Psoas muscle (tissue), 8 donors: ENCODE measurements around the gene GATD1. TPM values are rescaled to one million over a fixed set of nuclear protein-coding genes. Genes with fewer than 3 reads are reported as not detected.

ENCODE experiments used
- ATAC-seq, 4 donors: fragments of 200-7000 bp; cut with Tn5 transposase; one replicate each; pipeline ENCODE4 v1.9.1; 2020; ENCODE audit warnings: moderate library complexity in 3 of 4, mild to moderate bottlenecking in 2 of 4
- DNase-seq, 2 donors: peaks; one replicate each; pipeline ENCODE4 v3.0.0-alpha.2; 2020
- H3K27ac ChIP-seq: fragments of 200-600 bp; one replicate; pipeline ENCODE4 v1.8.0; 2022
- H3K27me3 ChIP-seq, 3 donors: fragments of 200-600 bp in 1 of 3; one replicate each; pipeline versions ENCODE4 v1.6.1 to v1.8.0; 2013 to 2022; ENCODE audit warnings: low read length in 2 of 3, mild to moderate bottlenecking in 2 of 3, moderate library complexity in 1 of 3; ENCODE audit not compliant: insufficient read depth in 3 of 3
- H3K36me3 ChIP-seq, 2 donors: fragments of 200-600 bp in 1 of 2; one replicate each; pipeline versions ENCODE4 v1.6.1 to v1.8.0; 2013 to 2022; ENCODE audit warnings: low read depth in 1 of 2, mild to moderate bottlenecking in 1 of 2, moderate library complexity in 1 of 2; ENCODE audit not compliant: insufficient read depth in 1 of 2
- H3K4me1 ChIP-seq: fragments of 200-600 bp; one replicate; pipeline ENCODE4 v1.8.0; 2022
- H3K4me3 ChIP-seq: fragments of 200-600 bp; one replicate; pipeline ENCODE4 v1.8.0; 2022; ENCODE audit warnings: mild to moderate bottlenecking
- H3K9me3 ChIP-seq: fragments of 200-600 bp; one replicate; pipeline ENCODE4 v1.8.0; 2022
- CTCF ChIP-seq: fragments of 200-600 bp; IDR thresholded peaks from one replicate; pipeline ENCODE4 v1.8.0; 2022; ENCODE audit warnings: antibody characterized with exemption
- WGBS, 3 donors: extraction: QIAGEN DNeasy Blood & Tissue Kit; methylation state at CpG; one replicate each; pipeline versions ENCODE4 v1.1.6 to v1.1.7; 2013; 5-methylcytosine and 5-hydroxymethylcytosine counted together
- intact Hi-C, 2 donors: fragments of 100-400 bp; cut with DNase I; formaldehyde crosslinking; loops; one replicate each; pipeline versions ENCODE4 v1.11.0 to v1.14.2; 2022
- polyA plus RNA-seq, 3 donors: library from polyadenylated mRNA; stranded (reverse); fragments of 200-250 nt; gene quantifications; one replicate each; pipeline ENCODE4 v1.2.3, GENCODE V29; 2013
- total RNA-seq, 4 donors: library from RNA; stranded (reverse); fragmentation: NEBNext Ultra II Directional in 2 of 4; extraction: Animal tissue kit (Norgen Biotek cat#: 25700) in 2 of 4; gene quantifications; one replicate each; pipeline versions ENCODE4 v1.2.1 to v1.2.4, GENCODE V29; 2021 to 2023
- donor health status: healthy with polysubstance abuse.
- donor health status: DM: no; HTN: no; CAD: no; lungs with moderate emphysema.
- donor health status: Bipolar disorder and iron deficiency.
- donor health status: healthy.
- donor health status: DM: yes; HTN: yes; CAD: no.
- donor health status: DM: no; HTN: no; CAD: no.
- donor health status: DM: no; HTN: no; CAD: no.
- donor health status: DM: yes; HTN: yes; CAD: no.

The GATD1 gene
- total and polyA plus RNA-seq, 7 donors: 11.0 to 32.6 (median 20.9) TPM

- peaks cover 0 to 89% of the 10 kb centered on the region in 2 donors for H3K36me3 ChIP-seq
- no peak for DNase-seq
- H3K9me3 ChIP-seq: no peaks in the 10 kb centered on the region
- ATAC-seq: no peak
- TF ChIP-seq CTCF: no peak
- 76 to 82% (median 77%) methylated on average over 10 to 11 of the region's 11 CpGs for WGBS, 3 donors
- H3K4me1 ChIP-seq: peaks cover 4% of the 10 kb centered on the region
- no peak overlapping the region for H3K4me3 ChIP-seq
- H3K27ac ChIP-seq: no peak overlapping the region
- no peaks in the 10 kb centered on the region for H3K27me3 ChIP-seq
- intact Hi-C loops: no loop called here
Observed at GRCh38 chr11:766106-766935, 11.0 kb downstream of the GATD1 start.

- Histone ChIP-seq H3K4me1 (peaks cover 4% of the 10 kb centered on the region), H3K27me3 (no peaks in the 10 kb centered on the region), H3K4me3 (no peak overlapping the region), H3K9me3 (no peaks in the 10 kb centered on the region), H3K27ac (no peak overlapping the region), H3K36me3 (peaks cover 0 to 89% of the 10 kb centered on the region in 2 donors)
- no peak for TF ChIP-seq CTCF
- DNase-seq: no peak
- 94 to 95% (median 94%) methylated on average over 8 of the region's 8 CpGs for WGBS, 3 donors
- intact Hi-C loops: no loop called here
- no peak for ATAC-seq
Observed at GRCh38 chr11:765802-766091, 11.5 kb downstream of the GATD1 start.

GRCh38 chr11:765025-765801, 12.1 kb downstream of the GATD1 start:
- Histone ChIP-seq H3K27ac (no peak overlapping the region), H3K9me3 (no peaks in the 10 kb centered on the region), H3K36me3 (peaks cover 0 to 89% of the 10 kb centered on the region in 2 donors), H3K27me3 (no peaks in the 10 kb centered on the region), H3K4me3 (no peak overlapping the region), H3K4me1 (peaks cover 4% of the 10 kb centered on the region)
- DNase-seq: peak; percentile 57 to 83
- peak; percentile 70 to 82 (median 72) for ATAC-seq
- peak; percentile 57 for TF ChIP-seq CTCF
- 73 to 78% (median 75%) methylated on average over 18 to 19 of the region's 19 CpGs for WGBS, 3 donors
- intact Hi-C loops: no loop called here

GRCh38 chr11:764322-765024, 12.8 kb downstream of the GATD1 start:
- TF ChIP-seq CTCF: no peak
- H3K4me3 ChIP-seq: no peak overlapping the region
- H3K27ac ChIP-seq: no peak overlapping the region
- H3K4me1 ChIP-seq: peaks cover 4% of the 10 kb centered on the region
- WGBS, 3 donors: 75 to 79% (median 78%) methylated on average over 18 of the region's 18 CpGs
- no peaks in the 10 kb centered on the region for H3K9me3 ChIP-seq
- intact Hi-C loops: no loop called here
- peak in 1 of 4 donors; percentile 9 for ATAC-seq
- H3K27me3 ChIP-seq: no peaks in the 10 kb centered on the region
- peaks cover 0 to 89% of the 10 kb centered on the region in 2 donors for H3K36me3 ChIP-seq
- no peak for DNase-seq
